ENCODE results near the gene CRPPA. TPM values are rescaled to one million over a fixed set of nuclear protein-coding genes. Genes with fewer than 3 reads are reported as not detected.
"Not testable (repeated sequence)": the region's sequence is repeated elsewhere in the genome, so short reads cannot be mapped to it uniquely, and the experiment has no call there.

The CRPPA gene
- total and polyA plus RNA-seq, 7 donors: 0.30 to 4.1 (median 2.2) TPM

GRCh38 chr7:16396766-16397500 is 24.4 kb downstream of the CRPPA start:
- ATAC-seq: no peak
- H3K4me1 ChIP-seq: no peaks in the 10 kb centered on the region
- no peaks in the 10 kb centered on the region for H3K27me3 ChIP-seq (ENCODE audit: insufficient read depth in 3 of 3, low read length in 2 of 3)
- H3K4me3 ChIP-seq: no peak overlapping the region
- no peak overlapping the region for H3K27ac ChIP-seq
- no peak for TF ChIP-seq CTCF (IDR thresholded peaks at IDR 0.05)
- H3K36me3 ChIP-seq (ENCODE audit: insufficient read depth in 1 of 2, low read depth in 1 of 2): no peaks in the 10 kb centered on the region
- intact Hi-C loops (cut with DNase I): no loop called here
- no peak for DNase-seq
- 94 to 95% (median 94%) methylated on average over 25 of the region's 25 CpGs for WGBS, 3 donors
- H3K9me3 ChIP-seq: peaks cover 5% of the 10 kb centered on the region

GRCh38 chr7:16395121-16395520 is 26.2 kb downstream of the CRPPA start:
- no peak for TF ChIP-seq CTCF (IDR thresholded peaks at IDR 0.05)
- no peaks in the 10 kb centered on the region for H3K36me3 ChIP-seq (ENCODE audit: insufficient read depth in 1 of 2, low read depth in 1 of 2)
- H3K4me1 ChIP-seq: no peaks in the 10 kb centered on the region
- DNase-seq (no peak), ATAC-seq (no peak)
- no peaks in the 10 kb centered on the region for H3K27me3 ChIP-seq (ENCODE audit: insufficient read depth in 3 of 3, low read length in 2 of 3)
- peaks cover 5% of the 10 kb centered on the region for H3K9me3 ChIP-seq
- intact Hi-C loops (cut with DNase I): no loop called here
- H3K4me3 ChIP-seq: no peak overlapping the region
- H3K27ac ChIP-seq: no peak overlapping the region
- WGBS, 3 donors: 96% methylated on average over 1 of the region's 1 CpG

- no peak for DNase-seq
- Histone ChIP-seq H3K4me1 (no peaks in the 10 kb centered on the region), H3K36me3 (ENCODE audit: insufficient read depth in 1 of 2, low read depth in 1 of 2) (no peaks in the 10 kb centered on the region), H3K27ac (no peak overlapping the region), H3K9me3 (peaks cover 5% of the 10 kb centered on the region), H3K27me3 (ENCODE audit: insufficient read depth in 3 of 3, low read length in 2 of 3) (no peaks in the 10 kb centered on the region), H3K4me3 (no peak overlapping the region)
- ATAC-seq: no peak
- intact Hi-C loops (cut with DNase I): no loop called here
- 96 to 98% (median 97%) methylated on average over 4 of the region's 4 CpGs for WGBS, 3 donors
- no peak for TF ChIP-seq CTCF (IDR thresholded peaks at IDR 0.05)
Measured at GRCh38 chr7:16393862-16394422, 27.4 kb downstream of the CRPPA start.

- no peak overlapping the region for H3K4me3 ChIP-seq
- H3K27ac ChIP-seq: no peak overlapping the region
- no peaks in the 10 kb centered on the region for H3K27me3 ChIP-seq (ENCODE audit: insufficient read depth in 3 of 3, low read length in 2 of 3)
- intact Hi-C loops (cut with DNase I): no loop called here
- 93 to 98% (median 95%) methylated on average over 2 of the region's 2 CpGs for WGBS, 3 donors
- no peaks in the 10 kb centered on the region for H3K36me3 ChIP-seq (ENCODE audit: insufficient read depth in 1 of 2, low read depth in 1 of 2)
- DNase-seq: no peak
- peaks cover 5% of the 10 kb centered on the region for H3K9me3 ChIP-seq
- no peak for ATAC-seq
- TF ChIP-seq CTCF (IDR thresholded peaks at IDR 0.05): no peak
- H3K4me1 ChIP-seq: no peaks in the 10 kb centered on the region
Measured at GRCh38 chr7:16392990-16393523, 28.3 kb downstream of the CRPPA start.

GRCh38 chr7:16383786-16384185 is 37.6 kb downstream of the CRPPA start:
- H3K9me3 ChIP-seq: not testable (repeated sequence)

GRCh38 chr7:16383103-16383502 is 38.2 kb downstream of the CRPPA start:
- WGBS, 3 donors: 94 to 98% (median 95%) methylated on average over 7 of the region's 7 CpGs
- H3K36me3 ChIP-seq (ENCODE audit: insufficient read depth in 1 of 2, low read depth in 1 of 2); H3K27ac ChIP-seq; DNase-seq; ATAC-seq; intact Hi-C loops (cut with DNase I); H3K9me3 ChIP-seq; H3K4me3 ChIP-seq; H3K27me3 ChIP-seq (ENCODE audit: insufficient read depth in 3 of 3, low read length in 2 of 3); H3K4me1 ChIP-seq: not testable (repeated sequence)

More at GRCh38 chr7:16383786-16384185, 37.6 kb downstream of the CRPPA start:
- H3K27ac ChIP-seq; H3K27me3 ChIP-seq (ENCODE audit: insufficient read depth in 3 of 3, low read length in 2 of 3); H3K4me1 ChIP-seq; ATAC-seq; DNase-seq; H3K4me3 ChIP-seq; intact Hi-C loops (cut with DNase I); H3K36me3 ChIP-seq (ENCODE audit: insufficient read depth in 1 of 2, low read depth in 1 of 2): not testable (repeated sequence)
- 96 to 99% (median 98%) methylated on average over 18 of the region's 18 CpGs for WGBS, 3 donors
